Measurements from ENCODE around the gene WDFY3.

The WDFY3 gene

GRCh38 chr4:84799318-84799717, 167.2 kb downstream of the WDFY3 start:
- no peak for DNase-seq (ENCODE audit: low read depth, low spot score)

GRCh38 chr4:84796394-84796793, 170.1 kb downstream of the WDFY3 start:
- no peak for DNase-seq (ENCODE audit: low read depth, low spot score)

GRCh38 chr4:84792366-84793301, 173.9 kb downstream of the WDFY3 start:
- DNase-seq (ENCODE audit: low read depth, low spot score): no peak

GRCh38 chr4:84790769-84791565, 175.5 kb downstream of the WDFY3 start:
- DNase-seq (ENCODE audit: low read depth, low spot score): no peak

- DNase-seq (ENCODE audit: low read depth, low spot score): no peak
Measured at GRCh38 chr4:84786478-84786877, 180.0 kb downstream of the WDFY3 start.

- no peak for DNase-seq (ENCODE audit: low read depth, low spot score)
Measured at GRCh38 chr4:84782517-84782916, 184.0 kb downstream of the WDFY3 start.

- DNase-seq (ENCODE audit: low read depth, low spot score): no peak
Measured at GRCh38 chr4:84780719-84781118, 185.8 kb downstream of the WDFY3 start.

- no peak for DNase-seq (ENCODE audit: low read depth, low spot score)
Measured at GRCh38 chr4:84778041-84778440, 188.4 kb downstream of the WDFY3 start.

GRCh38 chr4:84767168-84767567, 199.3 kb downstream of the WDFY3 start:
- no peak for DNase-seq (ENCODE audit: low read depth, low spot score)

GRCh38 chr4:84753321-84753972, 213.0 kb downstream of the WDFY3 start:
- DNase-seq (ENCODE audit: low read depth, low spot score): no peak

- DNase-seq (ENCODE audit: low read depth, low spot score): no peak
Measured at GRCh38 chr4:84751707-84752106, 214.8 kb downstream of the WDFY3 start.

- no peak for DNase-seq (ENCODE audit: low read depth, low spot score)
Measured at GRCh38 chr4:84750960-84751283, 215.6 kb downstream of the WDFY3 start.

GRCh38 chr4:84750260-84750959, 216.1 kb downstream of the WDFY3 start:
- DNase-seq (ENCODE audit: low read depth, low spot score): no peak

- DNase-seq (ENCODE audit: low read depth, low spot score): no peak
Measured at GRCh38 chr4:84740057-84740456, 226.4 kb downstream of the WDFY3 start.

- no peak for DNase-seq (ENCODE audit: low read depth, low spot score)
Measured at GRCh38 chr4:84738622-84739021, 227.9 kb downstream of the WDFY3 start.

- no peak for DNase-seq (ENCODE audit: low read depth, low spot score)
Measured at GRCh38 chr4:84737656-84738055, 228.8 kb downstream of the WDFY3 start.

- DNase-seq (ENCODE audit: low read depth, low spot score): no peak
Measured at GRCh38 chr4:84734037-84734436, 232.5 kb downstream of the WDFY3 start.

- no peak for DNase-seq (ENCODE audit: low read depth, low spot score)
Measured at GRCh38 chr4:84733343-84734033, 233.0 kb downstream of the WDFY3 start.

- DNase-seq (ENCODE audit: low read depth, low spot score): no peak
Measured at GRCh38 chr4:84730375-84730774, 236.1 kb downstream of the WDFY3 start.

- no peak for DNase-seq (ENCODE audit: low read depth, low spot score)
Measured at GRCh38 chr4:84727491-84727890, 239.0 kb downstream of the WDFY3 start.

- no peak for DNase-seq (ENCODE audit: low read depth, low spot score)
Measured at GRCh38 chr4:84726356-84726755, 240.1 kb downstream of the WDFY3 start.
